GM10847 (cell line): Measurements from ENCODE around the gene MS4A8.

ENCODE experiments used
- POLR2A ChIP-seq: IDR thresholded peaks from 2 replicates; pipeline ENCODE4 v1.6.1; 2011; ENCODE audit not compliant: insufficient read length; ENCODE audit errors: extremely low read depth

Gene MS4A8

DNA sequence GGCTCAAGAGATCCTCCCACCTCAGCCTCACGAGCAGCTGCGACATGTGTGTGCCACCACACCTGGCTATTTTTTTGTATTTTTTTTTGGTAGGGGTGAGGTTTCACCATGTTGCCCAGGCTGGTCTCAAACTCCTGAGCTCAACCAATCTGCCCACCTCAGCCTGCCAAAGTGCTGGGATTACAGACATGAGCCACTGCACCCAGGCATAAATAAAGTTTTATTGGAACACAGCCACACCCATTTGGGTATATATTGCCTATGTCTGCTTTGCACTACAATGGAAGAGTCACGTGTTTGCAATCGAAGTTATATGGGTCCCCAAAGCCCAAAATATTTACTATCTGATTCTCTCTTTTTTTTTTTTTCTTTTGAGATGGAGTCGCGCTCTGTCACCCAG lies 55.5 kb downstream of the MS4A8 start:
- TF ChIP-seq POLR2A: no peak

GRCh38 chr11:60756307-60757032 lies 57.1 kb downstream of the MS4A8 start, which contains the start of gene MS4A15:
Gene MS4A15 (plus strand): TSS chr11:60756867. CDS start chr11:60763734, 6,867 bp downstream.
- TF ChIP-seq POLR2A: no peak

- no peak for TF ChIP-seq POLR2A
Measured at GRCh38 chr11:60757231-60757800, 57.9 kb downstream of the MS4A8 start.

DNA sequence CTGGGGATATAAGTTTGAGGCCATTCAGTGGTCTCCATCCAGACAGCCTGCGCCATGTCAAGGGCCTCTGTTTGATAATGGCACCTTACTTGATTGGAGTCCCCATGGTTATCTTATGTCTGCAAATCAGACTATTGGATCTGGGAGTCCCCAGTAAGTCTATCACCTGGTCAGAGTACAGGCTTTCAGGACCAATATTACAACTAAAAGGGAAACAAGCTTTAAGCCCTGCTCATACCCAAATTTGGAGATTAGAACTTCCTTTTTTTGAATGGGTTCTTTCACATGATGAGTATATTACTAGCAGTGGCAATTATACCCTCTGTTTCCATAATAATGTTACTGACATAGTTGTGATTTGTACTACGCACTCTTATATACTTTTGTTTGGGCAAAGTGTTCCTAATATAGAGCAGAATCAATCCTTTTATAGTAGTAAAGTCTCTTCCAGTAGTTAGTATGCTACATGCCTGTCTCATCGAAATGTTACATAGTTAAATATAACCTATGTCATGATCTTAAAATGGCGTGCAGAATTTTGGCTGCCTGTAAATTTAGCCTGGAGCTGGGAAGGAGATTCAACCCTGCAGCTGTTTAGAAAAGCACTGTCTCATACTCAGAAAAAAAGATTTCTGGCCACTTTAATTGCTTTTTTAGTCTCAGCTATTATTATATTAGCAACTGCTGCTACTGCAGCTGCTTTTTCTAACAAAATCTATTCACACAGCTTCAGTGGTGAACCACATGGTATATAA lies 62.2 kb downstream of the MS4A8 start:
- TF ChIP-seq POLR2A: no peak

- TF ChIP-seq POLR2A: no peak
Measured at GRCh38 chr11:60762851-60763691, 63.7 kb downstream of the MS4A8 start.

DNA sequence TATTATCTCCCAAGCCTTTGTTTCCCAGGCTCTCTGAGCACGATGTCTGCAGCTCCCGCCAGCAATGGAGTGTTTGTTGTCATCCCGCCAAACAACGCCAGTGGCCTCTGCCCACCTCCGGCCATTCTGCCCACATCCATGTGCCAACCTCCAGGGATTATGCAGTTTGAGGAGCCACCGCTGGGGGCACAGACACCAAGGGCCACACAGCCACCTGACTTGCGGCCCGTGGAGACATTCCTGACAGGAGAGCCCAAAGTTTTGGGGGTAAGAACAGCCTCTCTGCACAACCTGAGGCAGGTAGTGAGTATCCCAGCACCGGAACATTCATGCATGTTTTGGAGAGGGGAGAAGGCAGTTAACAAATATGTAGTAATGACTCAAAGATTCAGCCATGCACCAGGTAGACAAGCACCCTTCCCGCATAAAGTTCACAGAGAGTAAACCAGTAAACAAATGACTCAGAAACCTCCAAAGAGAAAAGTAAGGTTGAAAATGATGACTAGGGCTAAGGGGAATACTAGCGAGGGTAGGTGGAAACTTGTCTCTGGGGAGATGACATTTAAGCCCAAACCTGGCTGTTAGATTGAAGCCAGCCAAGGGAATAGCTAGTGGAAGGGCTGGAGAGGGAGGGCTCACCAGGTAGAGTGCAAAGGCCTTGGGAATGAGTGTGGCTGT lies 64.4 kb downstream of the MS4A8 start:
- TF ChIP-seq POLR2A: no peak

DNA sequence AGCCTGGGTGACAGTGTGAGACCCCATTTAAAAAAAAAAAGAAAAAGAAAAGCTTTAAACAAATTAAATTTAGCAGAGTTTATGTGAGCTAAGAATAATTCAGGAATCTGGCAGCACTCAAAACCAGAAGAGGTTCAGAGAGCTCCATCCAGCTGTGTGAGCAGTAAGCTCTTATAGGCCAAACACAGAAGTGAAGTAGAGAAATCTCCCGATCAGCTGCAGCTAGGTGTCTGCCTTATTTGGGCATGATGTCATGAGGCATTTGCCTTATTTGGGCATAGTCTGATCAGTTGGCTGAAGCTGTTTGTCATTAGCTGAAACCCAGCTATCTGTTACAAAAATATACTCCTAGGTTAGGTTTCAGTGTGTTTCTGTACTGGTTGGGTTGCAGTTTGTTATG lies 65.5 kb downstream of the MS4A8 start:
- TF ChIP-seq POLR2A: no peak

DNA sequence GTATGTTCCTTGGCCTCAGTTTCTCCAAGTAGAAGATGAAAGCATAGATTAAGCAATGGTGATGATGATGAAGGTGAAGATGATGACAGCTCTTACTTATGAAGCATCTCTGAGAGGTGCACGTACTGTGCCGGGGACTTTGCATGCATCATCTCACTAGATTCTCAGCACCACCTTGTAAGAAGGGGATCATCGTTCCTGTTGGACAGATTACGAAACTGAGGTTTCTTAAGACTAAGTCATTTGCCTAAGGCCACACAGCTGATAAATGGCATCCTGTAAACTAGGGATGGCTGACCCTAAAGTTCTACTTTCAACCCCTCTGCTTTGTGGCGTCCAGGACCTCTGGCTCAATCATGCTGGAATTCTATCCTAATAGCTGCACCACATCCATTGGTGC lies 65.9 kb downstream of the MS4A8 start:
- TF ChIP-seq POLR2A: no peak
